Mucosa of gallbladder (tissue), 1 donor: ENCODE measurements around the gene EPHB1. TPM values are rescaled to one million over a fixed set of nuclear protein-coding genes. Genes with fewer than 3 reads are reported as not detected.
A peak's percentile ranks its signal among the peaks of the same experiment; 100 is the strongest.

Source experiments
- DNase-seq: peaks from one replicate; pipeline ENCODE4 v3.0.0-alpha.2; 2020; ENCODE audit warnings: low spot score
- total RNA-seq: library from RNA; stranded (reverse); gene quantifications from one replicate; pipeline ENCODE4 v1.2.1, GENCODE V29; 2021
- donor health status: DM: no; HTN: no; CAD: no.

Gene EPHB1
- total RNA-seq, 1 donor from 2014 or later: 2.0 TPM

DNA sequence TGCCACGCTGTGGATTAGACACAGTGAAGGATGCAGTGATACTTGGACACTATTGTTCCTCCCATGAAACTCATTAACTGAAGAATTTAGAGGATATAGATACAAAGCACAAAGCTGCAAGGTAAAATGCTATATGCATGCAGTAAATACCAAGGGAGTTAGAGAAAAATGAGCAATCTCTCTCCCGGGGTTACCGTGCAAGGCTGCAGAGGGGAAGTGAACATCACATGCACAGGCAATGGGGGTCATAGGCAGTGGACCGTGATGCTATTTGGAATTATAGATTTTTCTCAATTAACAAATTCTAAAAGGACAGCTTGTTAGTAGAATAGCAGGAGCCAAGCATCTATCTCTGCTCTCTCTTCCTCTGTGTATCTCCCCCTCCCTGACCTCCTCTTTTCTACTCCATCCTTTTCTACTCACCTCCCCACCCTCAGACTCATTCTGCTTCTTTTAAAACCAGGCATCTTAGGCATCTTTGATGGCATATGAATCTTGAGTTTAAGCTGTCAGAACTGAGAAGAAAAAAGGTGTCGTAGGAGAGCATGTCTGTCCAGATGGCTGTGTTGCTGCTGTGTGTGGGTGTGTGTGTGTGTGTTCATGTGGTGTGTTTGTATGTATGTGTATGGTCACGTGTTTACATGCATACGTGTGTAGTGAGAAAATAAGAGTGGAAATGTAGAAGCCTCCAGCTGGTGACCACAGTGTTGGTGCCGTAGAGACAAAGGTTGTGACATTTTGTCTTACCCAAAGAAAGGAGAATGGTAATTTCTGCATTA lies 339.0 kb downstream of the EPHB1 start:
- no peak for DNase-seq

DNA sequence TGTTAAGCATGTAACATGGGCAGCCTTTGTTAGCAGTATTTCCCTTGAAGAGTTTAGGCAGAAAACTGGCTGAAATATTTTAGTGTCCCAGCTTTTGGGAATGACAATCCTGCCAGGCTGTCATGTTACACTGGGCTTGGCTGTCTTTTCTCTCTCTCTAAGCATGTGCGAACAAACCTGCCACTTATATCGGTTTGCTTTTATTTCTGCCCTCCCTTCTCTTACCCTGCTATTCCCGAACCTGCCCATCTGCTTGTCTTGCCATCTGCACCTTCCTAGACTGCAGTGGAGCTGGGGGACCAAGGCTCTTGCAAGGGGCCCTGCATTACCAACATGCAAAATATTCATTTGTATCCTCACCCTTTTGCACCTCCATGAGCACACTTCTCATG lies 339.6 kb downstream of the EPHB1 start:
- DNase-seq: no peak

GRCh38 chr3:135135445-135135844 lies 340.4 kb downstream of the EPHB1 start:
- no peak for DNase-seq

DNA sequence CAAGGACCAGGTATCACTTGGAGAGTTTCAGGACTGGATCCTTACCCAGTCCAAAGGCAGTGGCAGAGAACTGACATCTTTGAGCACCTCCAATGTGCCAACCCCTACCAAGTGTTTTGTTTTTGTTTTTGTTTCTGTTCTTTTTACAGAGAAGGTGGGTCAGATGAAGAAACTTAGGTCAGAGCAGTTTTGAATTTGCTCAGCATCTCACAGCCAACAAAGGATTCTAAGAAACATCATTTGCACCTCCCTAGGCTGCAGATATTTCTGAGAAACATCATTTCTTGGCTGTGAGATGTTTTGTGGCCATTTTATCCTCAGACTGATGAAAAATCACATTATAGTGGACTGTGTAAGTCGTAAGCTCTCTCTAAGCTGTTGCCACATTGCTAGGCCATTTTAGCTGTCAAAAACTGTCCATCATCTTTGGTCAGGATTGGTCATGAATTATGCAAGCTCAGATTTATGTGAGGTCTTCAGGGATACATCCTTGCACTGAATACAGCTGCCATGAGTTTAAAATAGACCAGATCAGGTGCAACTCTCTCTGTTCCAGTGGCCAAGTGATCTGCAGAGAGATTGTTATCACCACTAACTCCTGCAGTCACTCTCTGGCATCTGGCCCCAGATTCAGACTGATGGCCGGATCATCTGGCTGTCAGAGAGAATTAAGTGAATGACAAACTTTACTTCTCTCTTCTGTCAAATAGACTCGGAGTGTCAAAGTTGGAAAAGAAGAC lies 341.5 kb downstream of the EPHB1 start:
- no peak for DNase-seq

DNA sequence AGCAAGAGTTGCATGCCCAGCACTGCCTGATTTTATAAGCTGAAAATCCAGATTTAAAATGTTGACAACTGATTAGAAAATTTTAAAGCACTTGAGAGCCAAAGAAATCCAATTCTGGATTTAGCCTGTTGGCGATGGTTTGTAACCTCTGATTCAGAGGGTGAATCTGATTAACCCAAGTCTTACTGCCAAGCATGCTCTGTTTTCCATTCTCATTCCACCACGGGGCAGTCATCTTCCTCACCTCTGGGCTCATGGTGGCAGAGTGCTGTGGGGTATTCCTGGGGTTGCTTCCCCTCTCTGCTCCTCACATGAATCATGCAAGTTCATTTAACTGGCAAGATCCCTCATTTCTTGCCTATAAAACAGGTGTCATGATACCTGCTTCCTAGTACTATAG lies 342.2 kb downstream of the EPHB1 start:
- DNase-seq: no peak

DNA sequence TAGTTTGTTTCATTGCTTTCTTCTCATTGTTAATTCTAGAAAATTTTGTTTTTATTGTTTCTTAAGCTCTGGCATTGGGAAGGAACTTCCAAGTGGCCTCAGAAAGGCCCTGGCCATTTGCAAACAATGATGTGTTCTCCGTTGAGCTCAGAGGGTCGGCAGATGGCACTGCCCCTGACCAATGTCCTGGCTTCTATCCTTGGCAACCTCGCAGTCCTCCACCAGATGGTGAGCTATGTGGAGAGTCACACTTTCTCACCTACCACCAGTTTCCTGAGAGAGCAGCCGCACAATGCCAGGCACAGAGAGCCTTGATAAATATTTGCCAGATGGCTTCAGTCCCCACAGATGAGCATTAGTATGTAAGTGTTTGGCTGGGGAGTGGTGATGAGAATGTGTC lies 343.7 kb downstream of the EPHB1 start:
- no peak for DNase-seq

DNA sequence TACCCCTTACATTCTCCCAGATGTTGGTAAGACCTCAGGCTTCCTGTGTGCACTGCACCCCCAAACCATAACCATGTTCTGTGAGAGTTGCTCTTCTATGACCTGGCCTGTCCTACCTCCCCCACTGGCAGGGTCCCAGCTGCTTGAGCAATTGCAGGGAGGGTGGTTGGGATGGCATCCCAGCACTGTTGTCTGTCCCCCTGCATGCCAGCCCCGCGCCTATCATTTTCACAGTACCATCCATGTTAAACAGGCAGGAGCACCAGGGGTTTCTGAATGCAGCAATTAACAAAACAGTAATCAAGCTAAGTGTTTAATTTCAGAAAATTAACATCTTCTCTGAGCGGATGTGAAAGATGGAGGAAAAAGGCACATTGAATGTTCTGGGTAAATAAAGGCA lies 345.5 kb downstream of the EPHB1 start:
- no peak for DNase-seq

DNA sequence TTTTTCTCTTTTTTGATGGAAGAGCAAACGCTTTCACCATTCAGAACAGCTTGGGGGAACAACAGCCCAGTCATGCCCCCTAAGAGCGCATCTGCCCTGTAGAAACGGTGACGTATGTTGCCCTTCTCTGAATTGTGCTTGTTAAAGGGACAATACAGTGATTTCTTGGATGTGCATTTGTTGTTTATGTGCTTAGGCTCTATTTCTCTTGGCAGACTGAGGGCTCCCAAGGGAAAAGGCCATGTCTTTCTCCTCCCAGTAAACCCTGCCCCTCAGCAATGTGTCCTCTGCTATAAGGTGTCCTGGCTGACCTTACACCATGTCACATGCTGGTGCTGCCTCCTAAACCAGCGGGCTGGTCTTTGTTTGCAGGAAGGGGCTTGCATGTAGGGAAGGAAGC lies 346.1 kb downstream of the EPHB1 start:
- DNase-seq: no peak

DNA sequence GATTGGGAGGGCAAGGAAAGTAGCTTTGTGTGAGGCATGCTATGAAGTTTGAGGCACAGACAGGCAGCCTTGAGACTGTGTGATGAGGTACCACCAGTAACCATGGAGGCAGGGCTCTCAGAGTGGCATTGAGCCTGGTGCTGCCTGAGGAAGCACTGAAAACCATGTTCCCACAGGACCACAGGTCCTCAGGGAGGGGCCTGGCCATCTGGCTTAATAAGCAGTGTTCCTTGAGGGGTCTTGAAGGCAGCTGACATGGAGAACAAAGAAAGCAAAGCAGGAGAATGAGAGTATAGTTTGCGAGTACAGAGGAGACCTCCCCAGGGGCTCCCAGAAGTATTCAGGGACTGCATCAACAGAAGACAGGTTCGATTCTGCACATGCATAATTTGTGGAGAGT lies 346.6 kb downstream of the EPHB1 start:
- DNase-seq: no peak

DNA sequence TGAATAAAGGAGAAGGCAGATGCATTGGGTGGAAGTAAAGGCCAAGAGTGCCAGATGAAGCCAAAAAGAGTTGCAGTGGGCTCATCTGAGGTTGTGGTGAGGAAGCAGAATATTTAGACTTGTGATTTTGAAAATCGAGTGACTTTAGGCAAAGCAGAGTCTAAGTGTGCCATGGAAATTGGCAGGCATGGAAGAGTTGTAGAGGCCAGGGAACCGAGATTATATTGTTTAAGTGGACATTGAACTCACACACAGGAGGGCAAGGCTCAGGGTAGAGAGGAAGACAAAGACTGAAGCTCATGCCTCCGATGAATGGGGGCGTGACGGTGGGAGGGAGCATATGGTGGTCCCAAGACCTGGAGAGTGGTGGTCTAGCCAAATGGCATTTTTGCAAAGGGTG lies 347.5 kb downstream of the EPHB1 start:
- DNase-seq: no peak

GRCh38 chr3:135143474-135143873 lies 348.4 kb downstream of the EPHB1 start:
- no peak for DNase-seq

- no peak for DNase-seq
Measured at GRCh38 chr3:135145581-135145980, 350.5 kb downstream of the EPHB1 start.

GRCh38 chr3:135147657-135148056 lies 352.6 kb downstream of the EPHB1 start:
- no peak for DNase-seq

DNA sequence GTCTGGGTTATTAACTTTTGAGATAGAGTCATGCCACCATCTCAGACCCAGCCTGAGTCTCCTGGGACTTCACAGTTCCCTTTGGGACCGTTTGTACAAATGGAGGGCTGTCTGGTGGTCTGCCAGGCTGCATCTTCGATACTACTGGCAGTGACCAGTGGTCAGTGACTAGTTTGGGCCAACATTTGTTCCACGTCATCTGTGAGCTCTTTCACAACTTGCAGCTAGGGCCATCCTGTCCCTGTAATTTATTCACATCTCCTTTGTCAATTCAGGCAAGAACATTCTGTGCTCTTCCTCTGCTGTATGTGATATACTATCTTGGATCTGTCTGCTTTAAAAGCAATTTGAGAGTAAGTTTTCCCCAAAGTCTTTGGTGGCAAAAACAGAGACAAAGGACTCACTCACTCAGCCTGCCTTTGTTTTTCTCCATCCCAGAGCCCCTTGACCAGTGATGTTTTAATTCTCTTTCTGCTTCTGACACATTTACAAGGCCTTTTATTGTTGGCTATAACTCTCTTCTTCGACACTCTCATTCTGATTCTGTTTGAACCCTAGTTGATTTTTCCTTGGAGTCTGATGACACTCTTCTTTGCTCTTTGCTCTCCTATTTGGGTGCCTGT lies 353.4 kb downstream of the EPHB1 start:
- peak; percentile 11 for DNase-seq

- DNase-seq: no peak
Measured at GRCh38 chr3:135149707-135150681, 354.9 kb downstream of the EPHB1 start.

DNA sequence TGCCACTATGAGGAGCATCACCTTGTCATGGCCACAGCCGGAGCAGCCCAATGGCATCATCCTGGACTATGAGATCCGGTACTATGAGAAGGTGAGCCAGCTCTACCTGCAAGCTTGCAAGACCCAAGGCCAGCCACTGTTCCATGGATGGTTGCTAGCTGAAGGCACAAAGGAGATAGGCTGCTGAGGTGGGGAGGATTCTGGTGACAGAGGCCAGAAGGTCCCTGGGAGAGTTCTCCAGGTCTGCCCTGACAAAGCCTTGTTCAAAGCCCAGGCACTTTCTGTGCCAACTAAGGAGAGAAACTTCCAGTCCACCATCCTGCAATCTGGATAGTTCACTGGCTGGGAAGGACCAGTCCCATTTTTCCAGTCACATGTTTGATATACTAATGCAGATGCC lies 359.1 kb downstream of the EPHB1 start:
- no peak for DNase-seq

- no peak for DNase-seq
Measured at GRCh38 chr3:135155228-135155627, 360.2 kb downstream of the EPHB1 start.

- DNase-seq: no peak
Measured at GRCh38 chr3:135155791-135156190, 360.7 kb downstream of the EPHB1 start.

DNA sequence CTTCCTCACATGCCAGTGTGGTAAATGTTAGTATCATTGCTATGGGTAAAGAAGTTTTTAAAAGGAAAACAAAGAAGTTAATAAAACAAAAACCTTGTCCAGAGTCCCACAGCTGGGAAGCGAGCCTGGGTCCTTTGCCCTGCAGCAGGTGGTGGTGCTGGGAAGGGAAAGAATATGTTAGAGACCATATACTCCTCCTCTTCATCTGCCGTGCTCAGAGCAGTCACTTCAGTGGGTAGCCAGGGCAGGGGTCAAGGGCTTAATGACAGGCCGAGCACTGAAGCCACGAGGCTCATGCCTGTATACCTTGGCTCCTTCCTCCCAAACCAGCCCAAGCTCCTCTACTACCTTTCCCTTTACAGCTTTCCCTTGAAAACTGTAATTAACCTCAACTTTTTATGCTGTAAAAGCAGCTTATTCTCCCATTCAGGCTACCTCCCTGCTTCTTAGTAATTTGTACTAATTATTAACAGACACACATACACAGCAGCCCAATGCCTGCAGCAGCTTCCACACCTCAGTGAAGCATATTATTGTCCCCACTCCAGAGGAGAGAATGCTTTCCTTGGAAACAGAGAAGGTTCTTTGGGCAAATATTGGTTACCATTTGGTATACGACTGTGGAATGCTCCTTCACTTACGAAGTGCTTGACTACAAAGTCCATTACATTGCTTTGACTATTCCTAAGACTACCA lies 362.1 kb downstream of the EPHB1 start:
- no peak for DNase-seq

DNA sequence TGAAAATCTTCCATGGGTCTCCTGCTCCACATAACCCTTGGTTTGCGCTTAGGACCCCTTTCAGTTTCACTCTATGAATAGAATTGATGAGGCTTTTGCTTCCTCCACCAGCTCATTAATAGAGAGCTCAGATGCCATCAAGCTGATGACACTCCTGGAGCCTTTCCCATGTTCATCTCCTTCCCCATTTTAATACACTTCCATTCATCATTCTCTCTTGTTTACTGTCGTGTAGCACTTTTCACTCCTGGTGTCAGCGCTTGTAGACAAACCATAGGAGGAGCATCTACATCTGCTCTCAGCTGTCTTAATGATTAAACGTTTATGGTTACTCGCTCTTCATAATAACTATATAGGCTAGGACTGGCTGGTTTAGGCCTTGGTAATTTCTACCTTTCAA lies 363.5 kb downstream of the EPHB1 start:
- no peak for DNase-seq

GRCh38 chr3:135159681-135160247 lies 364.7 kb downstream of the EPHB1 start:
- no peak for DNase-seq
